DMS53 treated with DMSO at 0.1 percent for 48 hours (cell line): ENCODE measurements around the gene LHFPL4.

Experiments
- DNase-seq: peaks from one replicate; lab custom pipeline; 2025; ENCODE audit not compliant: unreplicated experiment; lab: John Stamatoyannopoulos, UW

Gene LHFPL4

DNA sequence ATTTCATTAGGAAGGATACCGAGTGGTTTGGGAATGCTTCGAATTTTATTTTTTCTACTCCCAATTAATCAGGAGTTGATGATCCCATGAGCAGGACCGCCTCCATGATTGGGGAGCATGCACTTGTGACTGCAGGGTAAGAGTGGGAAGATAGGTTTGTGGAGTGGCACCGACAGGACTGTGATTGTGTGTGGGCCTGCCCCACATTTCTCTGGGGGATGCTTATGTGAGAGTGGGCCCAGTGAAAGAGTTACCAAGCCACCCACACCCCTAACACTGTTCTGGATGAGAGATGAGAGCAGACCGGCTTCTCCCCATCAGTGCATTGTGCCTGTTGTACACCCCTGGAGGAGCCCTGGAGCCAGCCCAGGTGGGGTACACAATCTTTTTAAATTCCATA lies 76.7 kb downstream of the LHFPL4 start:
- no peak for DNase-seq

DNA sequence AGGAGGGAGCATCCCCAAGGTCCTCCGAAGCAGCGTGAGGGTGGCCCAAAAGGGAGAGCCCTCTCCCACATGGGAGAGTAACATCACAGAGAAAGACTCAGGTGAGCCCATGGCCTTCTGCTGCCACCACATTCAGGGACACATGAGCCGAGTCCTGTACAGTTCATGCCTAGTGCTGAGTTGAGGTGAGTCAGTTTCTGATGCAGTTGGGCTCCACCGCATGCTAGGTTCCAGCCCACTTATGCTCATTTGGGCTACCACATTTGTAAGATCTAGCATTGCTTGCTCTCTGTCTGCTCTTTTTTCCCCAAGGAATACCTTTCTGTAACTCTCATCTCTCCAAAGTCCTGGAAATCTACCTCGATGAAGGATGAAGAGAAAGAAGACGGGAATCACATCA lies 79.1 kb downstream of the LHFPL4 start:
- no peak for DNase-seq

DNA sequence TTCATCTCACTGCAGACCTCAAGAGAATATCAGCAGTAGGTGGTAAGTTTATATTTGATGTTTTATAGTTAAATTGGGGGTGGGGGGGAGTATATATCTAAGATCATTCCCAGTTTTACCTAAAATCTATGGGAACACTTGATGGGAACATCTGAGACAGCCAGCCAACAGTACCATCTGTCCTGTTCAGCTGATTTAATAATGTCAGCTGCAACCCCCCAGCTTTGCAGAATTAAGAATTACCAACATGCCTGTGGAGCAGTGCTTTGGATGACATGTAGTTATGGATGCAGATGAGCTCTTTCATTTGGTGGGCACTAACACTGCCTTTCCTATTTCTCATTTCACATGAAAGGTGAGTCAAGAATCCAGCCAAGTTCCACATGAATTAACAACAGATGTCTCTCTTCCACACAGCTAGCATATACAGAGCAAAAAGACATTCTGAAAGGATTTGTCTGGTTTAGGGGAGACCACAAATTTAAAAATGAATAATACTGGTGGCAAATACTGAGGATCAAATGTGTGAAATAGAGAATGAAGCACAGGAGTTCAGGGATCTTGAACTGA lies 80.0 kb downstream of the LHFPL4 start:
- DNase-seq: no peak

DNA sequence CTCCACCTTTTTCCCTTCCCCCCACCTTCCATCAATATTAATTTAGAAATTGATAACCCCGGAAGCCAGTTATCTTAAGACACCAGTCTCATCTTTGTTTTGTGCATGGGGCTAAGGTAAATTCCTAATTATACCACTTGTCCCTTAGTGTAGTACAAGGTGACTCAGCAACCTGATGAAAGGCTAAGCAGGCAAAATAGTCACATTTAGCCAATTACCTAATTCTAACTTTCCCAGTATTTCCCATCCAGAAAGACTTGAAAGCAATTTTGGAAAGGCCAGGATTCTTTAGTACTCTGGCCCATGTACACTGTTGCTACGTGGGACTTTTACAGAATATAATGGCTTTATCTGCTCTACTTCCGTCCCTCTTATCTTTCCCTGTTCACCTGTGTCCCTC lies 83.6 kb downstream of the LHFPL4 start:
- no peak for DNase-seq

DNA sequence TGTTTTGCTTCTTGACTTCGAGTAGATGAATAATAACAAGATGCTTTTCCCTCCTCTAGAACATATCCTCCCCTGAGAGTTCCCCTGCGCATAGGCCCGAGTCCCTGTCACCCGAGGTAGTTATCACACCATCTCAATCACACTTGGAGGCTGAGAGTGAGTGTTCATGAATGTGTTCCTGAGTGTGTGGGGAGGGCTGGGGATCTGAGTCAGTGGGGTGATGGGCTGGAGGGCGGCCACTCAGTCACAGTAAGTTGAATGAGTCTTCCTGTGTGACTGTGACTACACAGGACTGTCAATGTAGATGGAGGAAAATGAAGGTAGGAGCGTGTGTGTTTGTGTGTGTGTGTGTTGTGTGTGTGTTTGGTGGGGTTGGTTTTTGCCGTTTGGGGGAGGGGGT lies 85.2 kb downstream of the LHFPL4 start:
- DNase-seq: no peak

DNA sequence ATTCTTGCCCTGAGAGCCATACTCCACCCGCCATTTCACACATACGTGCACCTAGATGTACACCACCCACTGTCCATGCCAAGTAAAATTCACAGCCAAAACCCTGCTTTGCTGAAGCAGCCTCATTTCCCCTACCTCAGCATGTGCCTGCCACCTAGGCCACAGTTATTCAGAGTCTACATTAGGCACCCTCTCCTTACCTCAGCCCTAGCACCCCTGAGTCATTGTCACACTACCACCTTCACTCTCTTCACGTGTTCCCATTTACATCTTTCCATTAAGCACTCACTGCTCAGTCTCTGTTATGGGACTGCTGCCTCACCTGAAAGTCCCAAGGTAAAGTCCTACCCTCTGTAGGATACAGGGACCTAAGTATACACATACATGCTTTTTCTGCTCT lies 86.2 kb downstream of the LHFPL4 start:
- DNase-seq: no peak

DNA sequence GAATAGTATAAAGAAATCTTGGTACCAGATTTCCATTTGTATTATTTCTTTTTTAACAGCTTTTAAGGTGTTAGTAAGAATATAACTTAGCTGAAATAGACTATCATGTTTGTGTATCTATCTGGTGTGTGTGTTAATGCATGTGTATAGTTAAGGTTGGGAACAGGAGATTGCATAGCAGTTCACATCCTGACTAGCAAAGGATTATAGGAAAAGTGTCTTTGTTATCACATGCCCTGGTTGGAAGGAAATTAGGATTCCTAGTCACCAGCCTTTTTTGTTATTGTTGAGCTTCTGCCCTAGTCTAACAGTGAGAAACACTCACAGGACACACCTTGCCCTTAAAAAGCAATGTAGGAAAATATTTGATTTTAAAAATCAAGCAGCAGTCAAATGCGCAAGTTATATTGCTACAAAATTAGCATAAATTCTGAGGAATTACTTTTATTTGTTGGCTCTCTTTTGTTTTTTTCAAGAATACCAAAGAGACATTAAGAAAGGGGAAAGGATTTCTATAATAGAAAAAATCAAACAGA lies 98.0 kb downstream of the LHFPL4 start:
- DNase-seq: no peak

DNA sequence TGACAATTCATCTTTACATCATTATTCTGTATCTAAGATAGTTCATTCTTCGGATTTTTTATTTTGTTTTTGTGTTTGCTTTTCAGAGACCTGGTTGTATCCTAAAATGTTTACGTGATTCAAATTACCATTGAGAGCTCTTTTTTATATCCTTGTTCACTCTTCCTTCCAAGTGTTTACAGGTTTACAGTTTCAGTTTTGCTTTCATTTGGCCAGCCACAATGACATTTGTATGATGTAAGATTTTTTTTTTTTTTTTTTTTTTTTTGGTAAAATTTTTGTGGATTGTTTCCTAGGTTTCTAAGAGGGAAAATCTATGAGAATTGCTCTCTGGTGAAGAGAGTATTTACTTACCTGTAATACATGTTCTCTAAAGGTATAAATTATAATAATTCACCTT lies 101.2 kb downstream of the LHFPL4 start:
- no peak for DNase-seq

DNA sequence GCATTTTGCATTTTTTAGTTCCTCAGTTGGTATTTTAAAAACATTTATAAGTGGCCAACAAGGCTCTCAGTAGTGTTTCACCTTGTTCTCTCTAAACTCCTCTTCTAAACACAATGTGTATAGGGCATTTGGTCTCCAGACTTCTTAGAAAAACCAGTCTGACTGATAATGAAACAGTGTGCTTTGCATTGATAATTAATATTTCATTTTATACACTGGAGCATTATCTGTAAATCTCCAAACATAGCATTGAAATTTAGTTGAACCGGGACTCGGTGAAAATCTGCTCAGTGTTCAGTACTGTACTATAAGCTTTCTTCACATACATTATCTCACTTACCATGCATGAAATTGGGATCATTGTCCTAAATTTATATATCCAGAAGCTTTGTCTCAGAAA lies 102.6 kb downstream of the LHFPL4 start:
- DNase-seq: no peak

DNA sequence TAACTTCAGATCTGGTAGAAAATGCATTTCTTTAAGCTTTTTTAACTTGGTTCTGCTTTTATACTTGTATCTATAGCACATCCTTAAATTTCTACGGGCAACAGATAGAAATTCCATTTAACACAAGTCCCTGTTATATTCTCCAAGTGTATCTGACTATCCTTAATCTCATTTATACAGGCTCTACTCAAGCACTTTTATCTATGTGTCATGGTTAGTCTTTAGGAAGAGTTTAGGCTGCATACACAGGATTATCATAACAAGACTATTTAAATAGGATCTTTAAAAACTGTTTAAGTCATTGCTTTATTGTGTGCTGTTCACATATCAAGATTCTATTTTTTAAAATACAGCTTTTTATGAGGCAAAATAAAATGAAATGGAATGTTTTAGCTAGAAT lies 103.5 kb downstream of the LHFPL4 start:
- no peak for DNase-seq

DNA sequence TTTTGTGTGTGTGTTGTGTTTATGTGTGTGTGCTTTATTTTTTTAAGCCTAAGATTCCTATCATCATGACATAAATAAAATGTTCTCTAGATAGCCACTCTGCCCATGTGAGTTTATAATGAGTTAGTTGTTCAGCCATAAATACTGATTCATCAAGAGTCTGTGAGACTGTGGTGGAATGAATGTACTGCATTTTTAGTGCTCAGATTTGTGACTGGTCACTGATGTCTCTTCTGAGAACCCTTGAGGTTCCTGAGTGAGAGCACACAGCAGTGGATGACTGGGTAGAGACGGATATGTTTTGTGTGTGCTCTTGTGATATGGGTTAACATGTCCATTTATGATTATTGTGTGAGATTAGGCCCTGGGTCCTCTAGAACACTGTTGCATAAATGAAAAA lies 105.0 kb downstream of the LHFPL4 start:
- DNase-seq: no peak
